HT-29 (cell line): Measurements from ENCODE around the gene UBQLNL. TPM values are rescaled to one million over a fixed set of nuclear protein-coding genes. Genes with fewer than 3 reads are reported as not detected.

Source experiments
- DNase-seq: peaks from one replicate; pipeline ENCODE4 v3.0.0-alpha.2; 2015; ENCODE audit warnings: low spot score
- total RNA-seq: library from RNA; depleted of rRNA; stranded (reverse); fragments of >200 nt; shearing (Covaris generic); gene quantifications from 2 replicates; pipeline ENCODE4 v1.2.3, GENCODE V29; 2014; rRNA removed

UBQLNL gene, protein sequence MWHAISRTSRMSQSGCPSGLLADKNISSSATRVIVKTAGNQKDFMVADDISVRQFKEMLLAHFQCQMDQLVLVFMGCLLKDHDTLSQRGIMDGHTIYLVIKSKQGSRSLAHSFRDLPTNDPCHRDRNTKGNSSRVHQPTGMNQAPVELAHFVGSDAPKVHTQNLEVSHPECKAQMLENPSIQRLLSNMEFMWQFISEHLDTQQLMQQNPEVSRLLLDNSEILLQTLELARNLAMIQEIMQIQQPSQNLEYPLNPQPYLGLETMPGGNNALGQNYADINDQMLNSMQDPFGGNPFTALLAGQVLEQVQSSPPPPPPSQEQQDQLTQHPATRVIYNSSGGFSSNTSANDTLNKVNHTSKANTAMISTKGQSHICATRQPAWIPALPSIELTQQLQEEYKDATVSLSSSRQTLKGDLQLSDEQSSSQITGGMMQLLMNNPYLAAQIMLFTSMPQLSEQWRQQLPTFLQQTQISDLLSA
- not detected in 2 replicates for total RNA-seq

DNA sequence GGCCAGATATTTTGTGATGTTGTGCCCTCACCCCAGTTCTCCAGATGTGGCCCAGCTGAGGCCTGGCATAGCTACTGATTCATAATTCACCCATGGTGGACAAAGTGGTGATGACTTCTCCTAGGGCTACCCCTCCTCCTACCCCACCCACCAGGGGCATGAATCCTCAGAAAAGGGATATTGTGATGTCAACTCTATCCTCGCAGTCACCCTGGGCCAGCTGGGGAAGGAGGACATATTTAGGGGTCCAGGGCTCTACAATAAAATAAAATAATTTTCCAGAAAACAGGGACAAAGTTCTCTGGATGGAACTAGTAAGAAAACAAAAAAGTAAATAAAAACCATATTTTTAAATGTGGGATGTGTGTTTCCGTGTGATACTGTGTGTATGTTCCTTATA, at the start of gene UBQLNL:
Gene UBQLNL, minus strand, starts transcription at position 101 of the 400 bp plus-strand sequence. CDS start 258 bp downstream, outside the sequence.
- DNase-seq: no peak

DNA sequence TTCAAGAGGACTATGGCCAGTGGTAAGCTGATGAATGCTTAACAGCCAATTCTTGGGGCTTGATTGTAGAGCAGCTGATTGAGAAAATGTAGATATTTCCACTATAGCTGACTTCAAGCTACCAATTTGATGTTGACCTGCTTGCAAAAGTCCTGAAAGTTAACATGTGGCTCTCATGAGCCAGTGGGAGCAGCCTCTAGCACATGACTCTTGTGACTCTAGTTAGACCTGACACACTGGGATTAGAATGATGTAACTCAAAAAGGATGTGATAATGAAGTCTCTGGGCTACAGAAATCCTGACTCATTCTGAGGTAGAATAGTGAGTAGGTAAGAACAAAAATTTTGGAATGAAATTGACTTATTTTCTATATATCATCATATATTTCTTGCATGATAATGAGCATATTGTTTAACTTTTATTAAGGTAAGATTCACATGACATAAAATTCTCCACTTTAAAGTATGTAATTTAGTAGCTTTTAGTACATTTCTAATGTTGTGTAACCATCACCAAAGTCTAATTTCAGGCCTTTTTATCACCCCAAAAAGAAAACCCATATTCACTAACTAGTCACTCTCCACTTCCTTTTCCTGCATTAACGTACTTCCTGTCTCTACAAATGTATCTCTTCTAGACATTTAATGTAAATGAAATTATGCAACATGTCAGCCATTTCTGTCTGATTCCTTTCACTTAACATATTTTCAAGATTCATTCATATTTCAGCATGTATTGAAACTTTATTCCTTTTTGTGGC, 47.9 kb upstream of the UBQLNL start:
- DNase-seq: no peak

DNA sequence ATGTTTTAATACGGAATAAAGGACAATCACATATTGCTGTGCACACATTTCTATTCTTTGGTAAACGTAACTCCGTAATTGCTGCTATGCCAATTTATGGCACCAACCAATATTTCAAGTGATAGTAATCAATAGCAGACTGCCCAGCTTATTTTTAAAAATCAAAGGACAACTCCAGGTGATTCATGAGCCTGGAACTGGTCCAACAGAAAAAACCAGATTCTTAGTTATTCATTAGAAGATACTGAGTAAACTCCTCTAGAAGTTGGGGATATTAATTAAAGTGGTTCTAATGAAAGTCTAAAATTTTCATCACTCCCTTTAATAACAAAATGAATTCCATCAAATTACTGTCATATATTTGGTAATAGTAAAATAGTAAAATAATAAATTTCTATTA, 41.3 kb upstream of the UBQLNL start:
- DNase-seq: no peak

DNA sequence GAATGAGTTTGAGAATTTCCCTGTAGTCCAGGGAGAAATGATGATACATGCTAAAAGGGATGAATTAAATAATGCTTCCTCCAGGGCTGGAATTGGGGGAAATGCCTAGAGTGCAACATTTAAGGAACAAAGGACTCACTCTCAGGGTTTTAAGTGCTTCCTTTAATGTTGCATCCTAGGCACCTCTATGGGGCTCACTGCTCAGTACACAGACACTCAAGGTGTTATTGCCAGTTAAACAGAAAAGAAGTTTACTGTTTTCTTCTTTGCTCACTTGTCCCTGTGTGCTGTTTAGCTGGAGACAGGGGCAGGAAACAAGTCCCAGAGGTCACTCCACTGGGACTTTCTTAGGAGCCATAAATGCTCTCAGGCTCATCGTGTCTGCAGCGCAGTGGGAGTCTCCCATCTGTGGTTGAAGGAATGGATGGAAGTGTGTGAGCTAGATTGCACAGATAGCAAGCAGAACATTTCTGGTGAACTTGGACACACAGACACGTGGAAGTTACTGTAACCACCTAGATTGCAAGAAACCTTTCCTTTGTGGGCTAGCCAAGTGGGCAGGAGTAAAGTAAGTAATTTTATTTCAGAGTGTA, 40.2 kb upstream of the UBQLNL start:
- no peak for DNase-seq

DNA sequence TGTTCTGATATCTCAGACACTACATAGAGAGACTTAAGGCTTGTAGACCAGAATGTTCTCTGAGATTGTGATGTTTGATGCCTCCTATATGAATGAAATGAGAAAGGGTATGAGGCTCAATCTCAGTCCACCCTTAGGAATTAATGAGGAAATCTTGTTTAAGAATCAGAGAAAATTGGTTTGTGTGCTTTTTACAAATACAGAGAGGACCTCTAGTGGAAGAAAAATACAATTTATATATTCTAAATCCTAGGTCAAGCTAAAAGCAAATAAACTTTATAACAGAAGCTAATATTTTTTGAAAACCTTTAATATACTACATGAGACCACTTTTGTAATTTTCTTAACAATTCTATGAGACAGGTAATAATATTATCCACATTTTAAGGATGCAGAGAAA, 36.8 kb upstream of the UBQLNL start:
- DNase-seq: no peak

DNA sequence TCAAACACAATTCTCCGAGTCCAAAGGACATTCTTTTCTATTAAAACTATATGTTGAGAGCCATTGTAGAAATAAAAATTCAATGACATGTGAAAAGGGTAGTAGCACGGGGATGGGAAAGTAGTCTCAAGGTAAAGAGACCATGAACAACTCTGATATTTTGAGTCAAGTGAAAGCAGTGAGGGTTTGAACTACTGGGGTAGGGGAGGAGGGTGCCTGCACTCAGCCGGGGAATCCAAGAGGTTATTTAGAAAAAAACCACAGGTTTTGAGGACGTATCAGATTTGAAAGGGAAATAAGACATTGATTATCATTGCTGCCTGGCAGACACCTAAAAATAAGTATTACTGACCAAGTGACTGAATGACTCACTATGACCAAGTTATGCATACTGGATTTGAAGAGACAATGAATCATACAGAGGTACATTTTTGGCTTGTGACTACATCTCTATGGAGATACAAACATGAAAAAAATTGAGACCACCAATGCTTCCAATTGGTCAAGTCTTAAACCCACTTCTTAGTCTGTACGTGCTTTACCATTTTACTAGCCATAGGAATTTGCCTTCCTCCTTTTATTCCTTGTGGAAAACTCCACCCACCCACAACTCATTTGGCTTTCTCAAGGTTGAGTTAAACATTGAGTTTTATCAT, 34.1 kb upstream of the UBQLNL start:
- no peak for DNase-seq

DNA sequence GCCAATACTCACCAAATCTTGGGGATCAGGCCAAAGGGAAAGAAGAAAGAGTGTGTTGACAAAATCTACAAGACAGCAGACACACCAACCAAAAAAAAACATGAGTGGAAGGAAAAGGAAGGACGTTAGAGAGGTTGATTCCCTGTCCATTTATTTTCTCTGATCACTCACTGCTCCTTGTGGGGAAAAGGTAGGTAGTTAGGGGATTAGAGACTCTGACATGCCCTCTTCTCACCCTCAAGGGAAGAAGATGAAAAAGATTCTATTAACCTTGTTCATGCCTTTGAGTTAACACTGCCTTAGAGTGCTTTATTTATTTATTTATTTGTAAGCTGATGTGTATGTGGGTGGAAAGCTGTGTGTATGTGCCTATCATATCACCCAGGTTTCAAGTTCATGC, 31.9 kb upstream of the UBQLNL start, which contains the start of gene OR52H1:
Gene OR52H1, minus strand, starts transcription at position 101 of the 400 bp plus-strand sequence. CDS start 3,035 bp downstream, outside the sequence.
- DNase-seq: no peak

DNA sequence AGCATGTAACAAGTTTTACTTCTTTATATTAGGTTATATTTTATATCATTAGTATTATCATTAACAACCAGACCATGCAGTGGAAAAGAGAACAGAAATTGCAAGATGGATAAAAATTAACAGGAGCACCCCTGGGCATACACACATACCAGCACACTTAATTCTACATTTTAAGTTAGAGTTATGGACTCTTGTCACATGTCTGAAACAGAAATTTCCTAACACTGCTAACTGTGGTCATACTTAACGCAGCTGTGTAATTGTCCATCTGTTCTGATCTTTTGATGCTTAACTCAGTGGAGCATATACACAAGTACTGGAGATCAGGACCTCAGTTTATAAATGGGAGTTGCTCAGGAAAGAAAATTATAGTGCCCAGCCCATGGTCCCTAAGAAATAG, 31.5 kb upstream of the UBQLNL start:
- no peak for DNase-seq

DNA sequence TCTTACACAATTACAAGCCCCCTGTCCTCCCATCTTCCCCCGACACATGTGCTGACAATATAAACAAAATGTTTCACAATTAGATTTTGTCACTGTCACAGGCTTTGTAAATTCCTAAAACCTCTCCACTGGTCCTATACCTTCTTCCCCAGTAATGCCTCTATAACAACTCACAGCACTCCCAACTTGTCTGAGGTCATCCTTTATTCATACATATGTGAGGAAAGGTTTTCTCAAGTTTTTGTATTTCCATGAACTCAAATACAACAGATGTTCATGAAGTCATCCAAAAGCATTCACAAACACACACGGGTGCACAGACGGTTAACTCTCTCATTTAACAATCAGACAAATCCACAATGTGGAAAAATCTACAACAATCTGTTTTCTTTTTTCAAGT, 30.0 kb upstream of the UBQLNL start:
- DNase-seq: no peak

DNA sequence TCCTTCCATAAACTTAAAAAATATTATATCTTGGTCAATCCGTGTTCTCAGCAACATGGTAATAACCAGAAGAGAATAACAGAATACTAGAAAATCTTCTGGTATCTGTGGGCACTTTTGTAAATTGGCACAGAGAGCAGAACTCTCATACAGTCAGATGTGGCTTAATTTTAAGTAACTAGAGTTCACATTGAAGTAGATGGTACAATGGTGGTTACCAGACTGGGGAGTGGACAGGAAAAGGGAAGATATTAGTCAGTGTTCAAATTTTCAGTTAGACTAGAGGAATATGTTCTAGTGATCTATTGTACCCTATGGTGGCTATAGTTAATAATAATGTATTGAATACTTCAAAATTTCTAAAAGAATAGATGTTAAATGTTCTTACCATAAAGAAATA, 24.9 kb upstream of the UBQLNL start:
- no peak for DNase-seq

DNA sequence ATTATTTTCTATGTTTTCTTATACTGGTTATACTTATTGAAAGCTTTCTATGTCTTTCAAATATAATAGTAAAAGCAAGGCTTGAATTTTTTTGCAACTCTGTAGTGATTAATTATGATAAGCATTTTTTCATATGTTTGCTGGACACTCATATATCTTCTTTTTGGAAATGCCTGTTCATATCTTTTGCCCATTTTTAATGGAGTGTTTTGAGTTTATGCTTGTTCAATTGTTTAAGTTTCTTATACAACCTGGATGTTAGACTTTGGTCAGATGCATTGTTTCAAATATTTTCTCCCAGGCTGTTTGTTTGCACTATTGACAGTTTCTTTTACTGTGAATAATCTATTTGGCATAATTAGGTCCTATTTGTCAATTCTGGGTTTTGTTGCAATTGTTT, 20.0 kb upstream of the UBQLNL start:
- no peak for DNase-seq

DNA sequence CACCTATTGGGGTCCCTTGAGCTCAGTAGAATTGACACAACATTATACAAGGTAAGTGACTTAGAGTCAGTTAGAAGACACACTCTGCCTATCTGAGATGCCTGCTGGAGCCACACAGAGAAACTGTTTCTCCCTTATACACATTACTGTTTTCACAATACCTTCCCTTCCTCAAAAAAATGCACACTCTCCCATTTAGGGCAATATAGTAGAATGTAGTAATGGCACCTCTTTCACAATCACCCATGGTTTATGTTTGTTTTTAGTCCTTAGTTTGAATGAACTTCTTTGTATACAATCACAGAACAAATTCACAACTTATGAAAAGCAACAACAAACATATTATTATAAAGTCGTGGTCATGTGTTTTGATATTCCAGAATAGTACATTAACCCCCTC, 17.5 kb upstream of the UBQLNL start:
- no peak for DNase-seq

DNA sequence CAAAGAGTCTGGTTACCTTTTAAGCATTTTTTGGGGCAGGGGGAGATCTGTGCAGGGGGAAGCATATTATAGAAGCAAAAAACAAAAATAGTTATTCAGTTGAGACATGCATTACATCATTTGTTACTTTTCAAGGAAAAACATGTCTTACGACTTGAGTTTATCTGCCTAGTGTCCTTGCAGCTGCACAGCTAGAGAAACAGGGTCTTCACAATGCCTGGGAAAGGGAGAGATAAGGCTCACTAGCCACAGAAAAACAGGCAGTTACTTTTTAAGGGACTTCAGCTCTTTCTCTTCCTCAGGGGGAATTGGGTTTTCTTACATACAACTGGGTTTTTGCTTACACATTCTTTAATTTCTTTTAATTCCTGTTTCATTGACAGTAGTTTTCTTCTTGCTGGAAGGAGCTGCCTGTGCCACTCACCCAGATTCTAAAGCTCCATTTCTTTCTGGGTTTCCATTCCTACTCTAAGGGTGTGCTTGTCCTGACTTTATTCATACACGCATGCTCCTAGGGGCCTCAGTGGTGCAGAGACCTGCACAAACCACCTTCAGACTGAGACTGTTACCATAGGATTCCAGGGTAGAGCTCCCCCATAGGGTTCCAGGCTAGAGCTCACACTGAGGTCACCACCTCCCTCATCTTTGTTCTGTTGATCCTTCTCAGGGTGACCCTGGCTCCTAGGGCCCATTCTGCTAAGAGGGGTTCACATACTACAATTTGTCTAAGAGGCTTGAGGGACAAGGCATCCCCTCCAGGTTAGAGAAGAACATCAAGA, 14.7 kb upstream of the UBQLNL start:
- no peak for DNase-seq

DNA sequence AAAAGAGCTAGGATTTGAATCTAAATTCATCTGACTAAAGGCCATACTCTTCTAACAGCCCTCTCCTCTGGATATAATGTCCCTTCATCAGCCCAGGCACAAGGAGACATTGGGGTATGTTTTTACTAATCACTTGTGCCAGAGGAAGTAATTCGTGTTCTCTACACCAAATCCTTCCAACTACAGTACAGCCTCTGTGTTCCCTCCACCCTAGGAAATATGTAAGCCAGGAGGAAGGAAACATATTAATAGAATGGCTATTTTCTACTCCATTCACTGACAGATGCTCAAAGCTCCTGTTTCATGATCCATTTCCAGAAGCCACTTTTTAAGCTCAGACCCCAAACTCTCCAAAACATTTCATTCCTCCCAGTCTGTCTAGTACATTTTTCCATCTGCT, 12.0 kb upstream of the UBQLNL start:
- DNase-seq: no peak

DNA sequence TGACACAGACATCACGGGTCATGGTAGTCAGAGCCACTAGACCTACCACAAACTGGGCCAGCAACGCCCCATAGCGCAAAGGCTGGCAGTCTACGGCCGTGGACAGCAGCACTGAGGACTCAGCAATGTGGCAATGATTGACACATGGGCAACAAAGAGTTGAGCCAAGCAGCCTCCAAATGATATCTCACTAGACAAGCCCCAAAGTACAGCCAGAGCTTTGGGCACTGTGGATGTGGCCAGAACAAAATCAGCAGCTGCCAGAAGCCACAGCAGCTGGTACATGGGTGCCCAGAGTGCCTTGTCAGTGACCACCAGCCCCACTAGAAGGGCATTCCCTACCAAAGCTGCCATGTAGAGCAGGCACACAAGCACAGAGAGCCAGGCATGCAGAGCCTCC, 11.2 kb upstream of the UBQLNL start:
- DNase-seq: no peak

DNA sequence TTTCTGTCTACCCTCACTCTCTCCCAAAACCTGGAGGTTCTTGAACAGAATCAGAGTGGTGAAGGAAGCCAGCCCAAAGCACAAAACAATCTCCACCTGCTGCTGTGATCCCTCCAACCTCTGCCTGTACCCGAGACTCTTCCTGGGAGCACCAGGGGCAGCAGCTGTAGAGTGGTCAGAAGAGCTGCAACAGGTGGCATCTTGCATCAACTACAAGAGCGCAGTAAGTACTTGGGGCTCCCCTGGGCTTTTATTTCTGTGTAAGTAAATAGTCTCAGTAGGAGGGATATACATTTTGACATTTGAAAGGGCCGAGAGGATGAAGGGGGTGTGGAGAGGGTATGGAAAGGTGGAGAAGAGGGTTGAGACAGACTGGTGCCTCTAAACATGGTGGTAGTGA, 8.3 kb upstream of the UBQLNL start:
- DNase-seq: no peak

DNA sequence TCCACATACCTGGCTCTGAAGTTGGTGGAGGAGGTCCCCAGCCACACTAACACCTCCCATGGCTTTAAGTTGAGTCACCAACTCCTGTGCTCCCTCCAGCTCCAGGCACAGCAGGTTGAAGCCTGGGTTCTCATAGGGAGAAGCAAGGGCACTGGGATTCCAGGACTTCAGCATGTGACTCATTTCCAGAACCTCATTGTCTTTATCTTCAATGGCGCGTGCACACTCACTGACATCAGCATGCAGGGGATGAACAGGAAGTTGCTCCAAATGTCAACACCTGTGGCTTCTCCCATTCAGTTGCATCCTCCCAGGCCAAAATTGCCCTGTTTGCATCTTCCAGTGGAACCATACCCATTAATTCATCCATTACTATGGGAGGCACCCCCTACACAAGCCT, 5.8 kb upstream of the UBQLNL start:
- no peak for DNase-seq

DNA sequence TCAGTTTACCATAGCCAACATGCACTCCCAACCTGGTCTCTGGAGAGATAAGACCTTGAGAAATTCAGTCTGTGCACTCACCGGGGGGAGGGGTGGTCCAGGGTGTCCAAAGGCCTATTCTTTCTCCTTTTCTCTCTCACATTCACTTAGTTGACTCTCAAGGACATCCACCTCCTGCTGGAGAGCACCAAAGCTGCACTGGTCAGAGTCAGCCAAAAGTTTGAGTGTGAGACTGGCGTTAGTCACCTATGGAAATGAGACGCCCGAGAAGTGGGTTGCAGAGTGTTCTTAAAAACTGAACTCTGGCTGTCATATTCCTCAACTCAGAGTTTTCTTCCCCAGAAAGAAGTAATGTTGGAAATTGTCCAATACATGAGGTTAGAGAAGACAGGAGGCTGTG, 5.0 kb upstream of the UBQLNL start:
- DNase-seq: no peak

DNA sequence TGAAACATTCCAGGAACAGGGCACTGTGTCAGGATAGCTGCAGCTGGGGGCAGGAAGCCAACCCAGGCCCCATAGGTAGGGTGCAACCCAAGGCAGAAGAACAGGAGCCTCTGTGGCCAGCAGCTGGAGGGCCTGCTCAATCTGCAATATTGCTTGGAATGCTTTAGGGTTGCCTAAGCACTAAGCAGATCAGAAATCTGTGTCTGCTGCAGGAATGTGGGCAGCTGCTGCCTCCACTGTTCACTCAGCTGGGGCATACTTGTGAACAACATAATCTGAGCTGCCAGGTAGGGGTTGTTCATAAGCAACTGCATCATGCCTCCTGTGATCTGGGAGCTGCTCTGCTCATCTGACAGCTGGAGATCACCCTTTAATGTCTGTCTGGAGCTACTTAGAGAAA, 1.7 kb downstream of the UBQLNL start:
- DNase-seq: no peak

DNA sequence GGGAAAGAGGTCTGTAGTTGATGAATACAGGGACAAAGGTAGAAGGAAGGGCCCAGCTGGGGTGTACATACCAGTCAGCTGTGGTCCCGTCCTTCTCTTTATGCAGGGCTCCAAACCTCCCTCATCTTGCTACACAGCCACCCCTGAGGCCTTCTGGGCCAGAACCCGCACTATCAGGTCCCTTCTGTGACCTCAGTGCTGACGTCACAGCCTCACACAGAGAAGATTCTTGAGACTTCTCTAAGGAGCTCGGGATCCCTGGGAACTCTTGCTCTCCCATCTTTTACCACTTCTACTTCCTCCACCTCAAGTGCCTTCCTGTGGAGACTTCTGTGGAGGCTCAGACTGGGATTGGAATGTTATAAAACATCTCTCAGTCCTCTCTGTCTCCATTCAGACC, 6.7 kb downstream of the UBQLNL start, which contains the start of gene UBQLN3:
Gene UBQLN3, minus strand, starts transcription at position 155 of the 400 bp plus-strand sequence. CDS start 399 bp downstream, outside the sequence.
- no peak for DNase-seq

DNA sequence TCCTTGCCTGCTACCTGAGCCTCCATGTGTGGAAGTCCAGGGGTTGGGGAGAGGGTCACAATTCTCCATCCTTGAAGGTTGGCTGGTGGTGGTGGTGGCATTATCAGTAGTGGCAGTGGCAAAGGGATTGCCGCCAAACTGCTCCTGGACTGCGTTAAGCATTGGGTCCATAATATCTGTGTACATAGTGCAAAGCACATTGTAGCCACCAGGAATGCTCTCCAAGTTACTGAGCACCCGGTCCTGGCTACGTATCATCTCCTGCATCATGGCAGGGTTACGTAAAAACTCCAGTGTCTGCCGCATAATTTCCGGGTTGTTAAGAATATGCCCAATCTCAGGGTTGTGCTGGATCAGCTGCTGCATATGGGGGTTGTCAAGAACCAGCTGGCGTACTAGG, 7.9 kb downstream of the UBQLNL start:
- no peak for DNase-seq
